ENCODE results near the gene HRH3.

DNA sequence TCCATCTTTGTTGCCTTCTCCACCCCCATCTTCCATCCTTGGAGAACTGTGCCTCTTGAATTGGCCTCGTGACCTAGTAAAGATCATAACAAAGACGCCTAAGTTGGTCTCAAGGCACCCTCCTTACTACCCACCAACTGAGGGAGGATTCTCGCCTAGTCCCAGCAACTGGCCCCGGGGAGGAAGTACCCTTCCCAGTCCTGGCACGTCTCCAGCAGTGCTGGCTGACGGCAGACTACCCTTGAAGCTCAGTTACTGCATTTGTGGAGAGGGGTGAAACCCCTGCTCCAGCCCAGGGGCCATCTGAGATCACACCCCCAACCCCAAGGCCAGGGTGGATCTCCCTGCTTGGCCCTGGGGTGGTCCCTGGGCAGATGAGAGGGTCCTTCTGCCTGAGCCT lies 16.1 kb upstream of the HRH3 start:
- TF ChIP-seq POLR2A (IDR thresholded peaks at IDR 0.05; ENCODE audit: low read depth, low read length) = no peak
- TF ChIP-seq POLR2AphosphoS5 (IDR thresholded peaks at IDR 0.05; ENCODE audit: low read depth, low read length) = no peak
- TF ChIP-seq TAF1 (IDR thresholded peaks at IDR 0.05; ENCODE audit: borderline replicate concordance, low read depth, low read length) = no peak

Measured in GM12892 (cell line).